Measurements from ENCODE around the gene PTBP1.

- no peak for TF ChIP-seq CTCF (IDR thresholded peaks at IDR 0.05; ENCODE audit: poor library complexity, severe bottlenecking)
- TF ChIP-seq EZH2 (IDR thresholded peaks at IDR 0.05; ENCODE audit: borderline replicate concordance, insufficient read depth, low read length, poor library complexity, severe bottlenecking) = no peak
- TF ChIP-seq EP300 (conservative IDR thresholded peaks at IDR 0.05; ENCODE audit: poor library complexity, severe bottlenecking) = no peak
- TF ChIP-seq RAD21 (conservative IDR thresholded peaks at IDR 0.05) = no peak
Measured at GRCh38 chr19:850221-850978, 53.1 kb downstream of the PTBP1 start.
